ENCODE measurements around the gene OR11H7.
A peak's percentile ranks its signal among the peaks of the same experiment; 100 is the strongest.

DNA sequence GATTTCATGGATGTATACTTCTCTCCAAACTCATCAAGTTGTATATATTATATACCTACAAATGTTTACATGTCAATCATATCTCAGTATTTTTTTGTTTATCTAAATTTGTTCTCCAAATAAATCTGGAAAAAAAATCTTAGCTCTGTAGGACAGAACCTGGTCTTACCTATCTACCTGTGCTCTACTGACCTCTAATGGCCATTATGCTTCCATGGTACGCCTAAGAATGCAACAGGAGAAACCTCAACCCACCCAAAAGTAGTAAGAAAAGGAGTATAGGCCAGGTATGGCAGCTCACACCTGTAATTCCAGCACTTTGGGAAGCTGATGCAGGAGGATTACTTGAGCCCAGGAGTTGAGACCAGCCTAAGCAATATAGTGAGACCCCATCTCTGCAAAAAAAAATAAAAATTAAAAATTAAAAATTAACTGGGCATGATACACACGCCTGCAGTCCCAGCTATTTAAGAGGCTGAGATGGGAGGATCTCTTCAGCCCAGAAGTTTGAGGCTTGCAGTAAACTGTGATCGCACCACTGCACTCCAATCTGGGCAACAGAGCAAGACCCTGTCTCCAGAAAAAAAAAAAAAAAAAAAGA, 19.0 kb downstream of the OR11H7 start:
- TF ChIP-seq EZH2 (IDR thresholded peaks at IDR 0.05; ENCODE audit: borderline replicate concordance, low read depth, low read length, poor library complexity, severe bottlenecking), result no peak
- TF ChIP-seq, protein P1, sequence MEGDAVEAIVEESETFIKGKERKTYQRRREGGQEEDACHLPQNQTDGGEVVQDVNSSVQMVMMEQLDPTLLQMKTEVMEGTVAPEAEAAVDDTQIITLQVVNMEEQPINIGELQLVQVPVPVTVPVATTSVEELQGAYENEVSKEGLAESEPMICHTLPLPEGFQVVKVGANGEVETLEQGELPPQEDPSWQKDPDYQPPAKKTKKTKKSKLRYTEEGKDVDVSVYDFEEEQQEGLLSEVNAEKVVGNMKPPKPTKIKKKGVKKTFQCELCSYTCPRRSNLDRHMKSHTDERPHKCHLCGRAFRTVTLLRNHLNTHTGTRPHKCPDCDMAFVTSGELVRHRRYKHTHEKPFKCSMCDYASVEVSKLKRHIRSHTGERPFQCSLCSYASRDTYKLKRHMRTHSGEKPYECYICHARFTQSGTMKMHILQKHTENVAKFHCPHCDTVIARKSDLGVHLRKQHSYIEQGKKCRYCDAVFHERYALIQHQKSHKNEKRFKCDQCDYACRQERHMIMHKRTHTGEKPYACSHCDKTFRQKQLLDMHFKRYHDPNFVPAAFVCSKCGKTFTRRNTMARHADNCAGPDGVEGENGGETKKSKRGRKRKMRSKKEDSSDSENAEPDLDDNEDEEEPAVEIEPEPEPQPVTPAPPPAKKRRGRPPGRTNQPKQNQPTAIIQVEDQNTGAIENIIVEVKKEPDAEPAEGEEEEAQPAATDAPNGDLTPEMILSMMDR (conservative IDR thresholded peaks at IDR 0.05; ENCODE audit: low read depth, low read length), result peak; percentile 30; the same call in 1 of the 2 replicates

All from A673 (cell line).